ENCODE results near the gene GABRB2.

DNA sequence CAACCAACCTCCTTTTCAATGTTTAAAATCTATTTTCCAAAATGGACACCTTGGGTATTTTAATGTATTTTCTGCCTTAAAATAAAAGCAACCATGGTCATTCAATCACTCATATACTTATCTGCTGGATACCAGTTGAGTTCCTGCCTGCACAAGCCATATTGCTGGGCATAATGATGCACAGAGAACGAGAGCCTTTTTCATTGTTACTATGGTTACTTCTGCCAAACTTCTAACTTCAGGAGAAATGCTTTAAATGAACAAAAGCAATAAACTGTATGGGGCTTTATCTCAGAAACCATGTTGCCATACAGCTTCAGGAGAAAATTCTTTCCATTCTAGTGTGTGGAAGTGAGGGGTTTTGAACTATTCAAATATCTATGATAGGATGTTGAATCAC lies 269.5 kb downstream of the GABRB2 start:
- TF ChIP-seq, protein P1, sequence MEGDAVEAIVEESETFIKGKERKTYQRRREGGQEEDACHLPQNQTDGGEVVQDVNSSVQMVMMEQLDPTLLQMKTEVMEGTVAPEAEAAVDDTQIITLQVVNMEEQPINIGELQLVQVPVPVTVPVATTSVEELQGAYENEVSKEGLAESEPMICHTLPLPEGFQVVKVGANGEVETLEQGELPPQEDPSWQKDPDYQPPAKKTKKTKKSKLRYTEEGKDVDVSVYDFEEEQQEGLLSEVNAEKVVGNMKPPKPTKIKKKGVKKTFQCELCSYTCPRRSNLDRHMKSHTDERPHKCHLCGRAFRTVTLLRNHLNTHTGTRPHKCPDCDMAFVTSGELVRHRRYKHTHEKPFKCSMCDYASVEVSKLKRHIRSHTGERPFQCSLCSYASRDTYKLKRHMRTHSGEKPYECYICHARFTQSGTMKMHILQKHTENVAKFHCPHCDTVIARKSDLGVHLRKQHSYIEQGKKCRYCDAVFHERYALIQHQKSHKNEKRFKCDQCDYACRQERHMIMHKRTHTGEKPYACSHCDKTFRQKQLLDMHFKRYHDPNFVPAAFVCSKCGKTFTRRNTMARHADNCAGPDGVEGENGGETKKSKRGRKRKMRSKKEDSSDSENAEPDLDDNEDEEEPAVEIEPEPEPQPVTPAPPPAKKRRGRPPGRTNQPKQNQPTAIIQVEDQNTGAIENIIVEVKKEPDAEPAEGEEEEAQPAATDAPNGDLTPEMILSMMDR (IDR thresholded peaks at IDR 0.05) = no peak
- no peak for TF ChIP-seq POLR2A (IDR thresholded peaks at IDR 0.05)
